ENCODE data around the gene NENF.

DNA sequence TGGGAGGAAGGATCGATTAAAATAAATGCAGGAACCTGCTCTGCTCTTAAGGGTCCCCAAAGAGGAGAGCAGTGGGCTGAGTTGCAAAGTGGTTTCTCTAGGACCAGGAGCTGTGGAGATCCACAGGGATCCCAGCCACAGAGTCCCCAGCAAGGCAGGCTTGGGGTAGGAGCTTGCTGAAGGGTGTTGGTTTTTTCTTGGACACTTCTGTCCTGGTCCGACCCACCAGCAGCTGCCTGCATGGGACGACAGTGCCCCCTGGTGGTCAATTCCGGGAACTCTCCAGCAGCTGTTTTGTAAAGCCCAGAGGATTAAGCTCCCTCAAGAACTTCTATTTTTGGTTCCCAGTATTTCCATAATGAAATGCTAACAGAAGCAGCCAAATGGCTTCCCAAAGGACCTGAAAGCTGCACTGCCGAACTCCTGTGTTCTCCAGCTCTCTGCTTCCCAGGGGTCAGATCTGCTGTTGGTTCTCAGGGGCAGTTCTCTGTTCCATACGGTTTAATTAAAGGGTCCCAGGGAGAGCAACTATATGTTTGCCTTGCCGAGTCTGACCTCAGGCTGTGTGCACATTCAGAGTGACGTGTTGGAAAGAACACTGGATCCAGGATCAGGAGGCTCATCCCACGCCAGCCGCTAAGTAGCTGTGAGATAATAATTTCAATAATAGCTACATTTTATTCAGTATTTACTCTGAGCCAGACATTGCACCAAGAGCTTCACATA lies 23.2 kb downstream of the NENF start:
- no peak for TF ChIP-seq RARB (CRISPR knock-in tag; IDR thresholded peaks at IDR 0.05)
- TF ChIP-seq ZFP3 (CRISPR knock-in tag; IDR thresholded peaks at IDR 0.05), result no peak
- TF ChIP-seq ISL1 (CRISPR knock-in tag; IDR thresholded peaks at IDR 0.05), result no peak
- TF ChIP-seq ZNF70 (CRISPR knock-in tag; IDR thresholded peaks at IDR 0.05), result no peak
- TF ChIP-seq ZC3H10 (CRISPR knock-in tag; IDR thresholded peaks at IDR 0.05), result no peak
- no peak for TF ChIP-seq TCF4 (CRISPR knock-in tag; IDR thresholded peaks at IDR 0.05; ENCODE audit: borderline replicate concordance)
- TF ChIP-seq TOX (CRISPR knock-in tag; IDR thresholded peaks at IDR 0.05; ENCODE audit: borderline replicate concordance), result no peak
- TF ChIP-seq, protein P1, sequence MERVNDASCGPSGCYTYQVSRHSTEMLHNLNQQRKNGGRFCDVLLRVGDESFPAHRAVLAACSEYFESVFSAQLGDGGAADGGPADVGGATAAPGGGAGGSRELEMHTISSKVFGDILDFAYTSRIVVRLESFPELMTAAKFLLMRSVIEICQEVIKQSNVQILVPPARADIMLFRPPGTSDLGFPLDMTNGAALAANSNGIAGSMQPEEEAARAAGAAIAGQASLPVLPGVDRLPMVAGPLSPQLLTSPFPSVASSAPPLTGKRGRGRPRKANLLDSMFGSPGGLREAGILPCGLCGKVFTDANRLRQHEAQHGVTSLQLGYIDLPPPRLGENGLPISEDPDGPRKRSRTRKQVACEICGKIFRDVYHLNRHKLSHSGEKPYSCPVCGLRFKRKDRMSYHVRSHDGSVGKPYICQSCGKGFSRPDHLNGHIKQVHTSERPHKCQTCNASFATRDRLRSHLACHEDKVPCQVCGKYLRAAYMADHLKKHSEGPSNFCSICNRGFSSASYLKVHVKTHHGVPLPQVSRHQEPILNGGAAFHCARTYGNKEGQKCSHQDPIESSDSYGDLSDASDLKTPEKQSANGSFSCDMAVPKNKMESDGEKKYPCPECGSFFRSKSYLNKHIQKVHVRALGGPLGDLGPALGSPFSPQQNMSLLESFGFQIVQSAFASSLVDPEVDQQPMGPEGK (CRISPR knock-in tag; IDR thresholded peaks at IDR 0.05; ENCODE audit: borderline replicate concordance), result no peak
- TF ChIP-seq ESRRG (CRISPR knock-in tag; IDR thresholded peaks at IDR 0.05), result no peak
- TF ChIP-seq, protein P2, sequence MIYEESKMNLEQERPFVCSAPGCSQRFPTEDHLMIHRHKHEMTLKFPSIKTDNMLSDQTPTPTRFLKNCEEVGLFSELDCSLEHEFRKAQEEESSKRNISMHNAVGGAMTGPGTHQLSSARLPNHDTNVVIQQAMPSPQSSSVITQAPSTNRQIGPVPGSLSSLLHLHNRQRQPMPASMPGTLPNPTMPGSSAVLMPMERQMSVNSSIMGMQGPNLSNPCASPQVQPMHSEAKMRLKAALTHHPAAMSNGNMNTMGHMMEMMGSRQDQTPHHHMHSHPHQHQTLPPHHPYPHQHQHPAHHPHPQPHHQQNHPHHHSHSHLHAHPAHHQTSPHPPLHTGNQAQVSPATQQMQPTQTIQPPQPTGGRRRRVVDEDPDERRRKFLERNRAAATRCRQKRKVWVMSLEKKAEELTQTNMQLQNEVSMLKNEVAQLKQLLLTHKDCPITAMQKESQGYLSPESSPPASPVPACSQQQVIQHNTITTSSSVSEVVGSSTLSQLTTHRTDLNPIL (CRISPR knock-in tag; IDR thresholded peaks at IDR 0.05; ENCODE audit: low read depth), result no peak
- TF ChIP-seq ZNF565 (CRISPR knock-in tag; conservative IDR thresholded peaks at IDR 0.05; ENCODE audit: low read depth), result no peak
- no peak for TF ChIP-seq BACH2 (CRISPR knock-in tag; IDR thresholded peaks at IDR 0.05; ENCODE audit: borderline replicate concordance)
